Fibroblast of peridontal ligament (primary cell): ENCODE measurements around the gene PSME3IP1.

Experiments
- DNase-seq: peaks from one replicate; pipeline ENCODE4 v3.0.0-alpha.2; 2010; ENCODE audit errors: extremely low read depth

The PSME3IP1 gene

DNA sequence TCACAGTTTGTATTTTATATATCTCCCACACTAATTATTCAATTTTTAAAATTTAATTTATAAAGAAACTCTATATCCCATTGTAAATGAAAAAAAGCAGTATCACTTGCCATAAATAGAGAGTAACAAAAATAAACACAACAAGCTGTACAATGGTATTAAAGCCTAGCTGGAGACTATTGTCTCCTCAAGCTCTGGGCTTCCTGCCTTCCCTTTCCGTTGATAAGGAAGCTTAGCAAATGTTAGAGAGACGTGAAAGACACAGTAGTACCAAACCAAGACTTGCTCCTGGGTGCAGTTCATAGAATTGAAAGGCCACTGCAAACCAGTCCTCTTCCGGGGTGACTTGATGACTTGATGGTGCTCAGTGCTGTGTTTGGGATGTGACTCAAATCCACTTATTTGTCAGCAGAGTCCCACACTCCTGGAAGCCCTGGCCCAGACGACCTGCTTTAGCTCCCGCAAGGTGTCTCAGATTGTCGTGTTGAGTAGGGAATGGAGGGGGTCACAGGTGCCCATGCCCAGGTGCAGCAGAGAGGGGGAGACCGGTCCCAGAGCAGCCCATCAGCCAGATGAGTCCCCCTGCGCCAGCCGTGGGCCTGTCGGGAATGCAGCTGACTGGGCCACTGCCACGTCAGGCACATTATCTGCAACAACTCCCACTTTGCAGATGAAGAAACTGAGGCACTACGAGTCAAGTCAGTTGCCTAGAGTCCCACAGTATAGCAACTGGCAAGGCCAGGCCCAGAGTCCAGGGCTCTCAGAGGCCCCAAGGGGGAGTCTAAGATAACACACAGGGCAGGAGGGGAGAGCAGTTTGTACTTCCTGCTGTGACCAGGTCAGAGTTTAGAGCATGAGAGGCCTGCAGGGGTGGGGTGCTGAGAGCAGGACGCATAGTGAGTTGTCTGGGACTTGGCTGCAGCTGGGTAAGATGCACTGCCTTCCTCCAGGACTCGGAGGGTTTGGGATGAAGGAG, 40.5 kb downstream of the PSME3IP1 start:
- no peak for DNase-seq

DNA sequence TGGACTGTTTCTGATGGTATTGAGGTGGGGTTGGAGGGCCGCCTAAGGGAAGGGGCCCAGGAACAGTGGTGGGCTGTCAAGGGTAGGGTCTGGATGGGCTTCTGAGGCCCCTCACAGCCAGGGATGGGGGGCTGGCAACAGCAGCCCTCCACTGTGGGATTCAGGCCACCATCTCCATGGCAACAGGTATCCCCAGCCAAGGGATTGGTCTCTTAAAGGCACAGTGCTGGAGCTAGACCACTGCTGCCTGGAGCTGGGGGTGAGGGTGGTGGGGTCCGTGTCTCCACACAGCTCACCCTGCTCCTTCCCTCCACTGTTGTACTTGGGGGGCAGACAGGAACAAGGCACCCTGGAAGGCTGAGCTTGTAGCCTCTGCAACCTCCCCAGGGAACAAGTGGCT, 41.8 kb downstream of the PSME3IP1 start:
- DNase-seq = no peak

DNA sequence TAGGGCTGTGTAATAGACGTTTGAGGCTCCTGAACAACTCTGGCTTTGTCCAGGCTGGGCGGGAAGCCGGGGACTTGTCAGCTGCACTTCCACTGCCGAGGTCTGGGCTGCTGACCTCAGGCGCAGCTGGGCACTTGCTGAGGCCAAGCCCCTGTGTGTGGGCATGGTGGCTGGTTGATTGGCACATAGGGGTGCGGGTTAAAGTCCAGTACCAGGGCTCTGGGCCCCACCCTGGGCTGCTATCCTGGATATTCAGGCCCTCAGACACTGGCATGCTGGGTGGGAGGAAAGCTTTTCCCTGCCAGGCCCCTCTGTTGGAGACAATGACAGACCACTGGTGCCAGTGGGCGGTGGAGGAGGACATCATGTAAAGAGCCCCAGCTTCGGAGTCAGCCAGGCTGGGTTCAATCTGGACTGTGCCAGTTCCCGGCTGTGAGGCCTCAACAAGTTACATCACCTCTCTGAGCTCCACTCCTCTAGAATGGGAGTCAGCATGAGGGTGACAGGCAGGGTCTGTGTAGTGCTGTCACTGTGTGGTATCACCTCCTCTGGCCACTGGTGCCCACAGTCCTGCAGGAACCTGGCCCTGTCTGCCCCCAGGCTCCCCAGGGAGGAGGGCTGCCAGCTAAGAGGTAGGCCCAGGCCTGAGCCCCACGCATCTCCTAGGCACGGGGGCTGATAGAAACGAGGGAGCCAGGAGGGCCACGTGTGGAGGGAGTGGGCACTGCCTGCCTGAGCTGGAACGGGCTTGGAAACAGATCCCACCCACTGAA, 42.5 kb downstream of the PSME3IP1 start:
- no peak for DNase-seq

DNA sequence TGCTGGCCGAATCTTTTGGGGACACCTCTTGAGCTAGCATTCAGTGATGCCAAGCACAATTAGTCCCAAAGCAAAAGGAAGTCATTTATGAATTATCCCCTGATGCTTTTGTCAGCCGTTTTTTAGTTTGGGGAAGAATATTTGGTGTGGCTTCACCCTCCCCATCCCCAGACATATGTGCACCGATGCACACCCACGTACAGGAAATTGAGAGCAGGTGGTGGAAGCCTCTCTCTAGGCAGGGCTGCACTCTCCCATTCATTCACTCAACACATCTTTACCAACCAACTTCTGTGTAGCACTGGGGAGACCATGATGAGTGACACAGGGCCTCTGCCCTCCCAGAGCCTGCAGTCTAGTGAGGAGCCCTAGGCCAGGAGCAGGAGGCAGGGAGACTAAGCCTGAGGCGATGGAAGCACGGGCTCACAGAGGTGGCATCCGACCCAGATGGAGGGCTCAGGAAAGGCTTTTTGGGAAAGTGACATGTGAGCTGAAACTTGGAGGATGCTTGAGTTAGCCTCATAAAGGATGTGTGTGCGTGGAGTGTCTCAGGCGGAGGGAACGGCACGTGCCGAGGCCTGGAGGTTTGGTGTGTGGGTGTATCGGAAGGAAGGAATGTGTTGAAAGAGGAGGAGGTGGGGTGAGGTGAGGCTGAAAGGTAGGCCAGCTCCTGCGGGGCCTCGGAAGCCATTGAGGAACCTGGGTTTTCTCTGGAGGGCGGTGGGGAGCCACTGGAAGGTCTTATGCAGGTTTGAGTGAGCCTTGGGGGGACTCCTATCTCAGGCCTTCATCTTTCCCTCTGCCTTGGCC, 43.8 kb downstream of the PSME3IP1 start:
- no peak for DNase-seq

DNA sequence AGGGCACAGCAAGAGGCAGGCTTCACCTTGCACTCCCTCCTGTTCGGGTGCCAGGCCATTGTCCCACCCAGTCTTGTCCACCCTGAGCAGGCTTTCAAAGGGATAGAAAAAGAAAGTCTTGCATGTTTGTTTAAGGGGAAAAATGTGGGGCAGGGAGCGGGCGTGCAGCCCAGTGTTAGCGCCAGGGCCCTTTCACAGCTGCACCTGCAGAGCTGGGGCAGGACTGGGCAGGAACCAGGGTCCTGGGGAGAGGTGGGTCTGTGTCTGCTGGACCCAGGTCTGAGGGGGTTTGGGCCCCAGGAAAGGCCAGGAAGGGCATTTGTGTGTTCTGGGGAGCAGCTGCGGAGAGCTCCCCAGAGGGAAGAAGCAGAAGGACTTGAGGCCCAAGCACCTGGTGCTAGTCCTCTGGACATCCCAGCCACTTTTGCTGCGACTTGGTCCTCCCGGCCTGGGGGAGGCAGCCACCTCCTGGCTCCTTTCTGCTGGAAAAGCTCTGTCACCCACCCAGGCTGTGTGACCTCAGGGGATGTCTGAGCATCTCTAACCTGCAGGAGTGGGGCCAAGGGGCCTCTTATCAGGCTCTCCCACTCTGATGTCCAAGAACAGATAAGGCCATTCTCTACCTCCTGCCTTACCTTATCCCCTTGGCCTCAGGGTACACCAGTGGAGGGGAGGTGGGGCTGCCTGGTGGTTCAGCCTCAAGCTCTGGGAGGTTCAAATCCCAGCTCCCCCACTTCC, 44.7 kb downstream of the PSME3IP1 start:
- no peak for DNase-seq

DNA sequence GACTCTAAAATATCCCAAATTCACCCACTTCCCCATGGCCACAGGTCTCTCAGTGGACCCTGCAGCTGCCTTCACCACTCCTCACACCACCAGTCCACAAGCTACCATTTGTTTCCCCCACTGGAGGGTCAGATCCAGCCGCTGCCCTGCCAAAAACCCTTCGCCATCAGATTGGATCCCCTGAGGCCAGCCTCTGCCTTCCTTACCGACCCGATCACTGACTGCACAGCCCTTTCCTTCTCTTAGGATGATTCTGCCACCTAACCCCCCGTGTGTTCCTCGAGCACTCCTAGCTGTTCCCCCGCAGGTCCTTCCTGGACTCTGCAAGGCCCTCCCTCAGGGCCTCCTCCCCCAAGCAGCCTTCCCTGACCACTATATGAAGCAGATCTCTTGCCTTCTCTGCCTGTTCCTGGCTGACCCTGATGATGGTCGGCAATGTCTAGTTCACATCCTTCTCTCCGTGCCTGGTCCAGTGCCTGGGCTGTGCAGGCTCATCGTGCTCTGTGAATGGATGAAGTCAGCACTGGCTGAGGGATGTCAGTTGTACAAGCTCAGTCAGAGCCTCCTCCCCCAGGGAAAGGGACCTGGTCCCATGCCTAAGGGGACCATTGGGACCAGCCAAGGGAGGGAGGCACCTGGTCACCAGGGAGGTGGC, 47.4 kb downstream of the PSME3IP1 start:
- no peak for DNase-seq

DNA sequence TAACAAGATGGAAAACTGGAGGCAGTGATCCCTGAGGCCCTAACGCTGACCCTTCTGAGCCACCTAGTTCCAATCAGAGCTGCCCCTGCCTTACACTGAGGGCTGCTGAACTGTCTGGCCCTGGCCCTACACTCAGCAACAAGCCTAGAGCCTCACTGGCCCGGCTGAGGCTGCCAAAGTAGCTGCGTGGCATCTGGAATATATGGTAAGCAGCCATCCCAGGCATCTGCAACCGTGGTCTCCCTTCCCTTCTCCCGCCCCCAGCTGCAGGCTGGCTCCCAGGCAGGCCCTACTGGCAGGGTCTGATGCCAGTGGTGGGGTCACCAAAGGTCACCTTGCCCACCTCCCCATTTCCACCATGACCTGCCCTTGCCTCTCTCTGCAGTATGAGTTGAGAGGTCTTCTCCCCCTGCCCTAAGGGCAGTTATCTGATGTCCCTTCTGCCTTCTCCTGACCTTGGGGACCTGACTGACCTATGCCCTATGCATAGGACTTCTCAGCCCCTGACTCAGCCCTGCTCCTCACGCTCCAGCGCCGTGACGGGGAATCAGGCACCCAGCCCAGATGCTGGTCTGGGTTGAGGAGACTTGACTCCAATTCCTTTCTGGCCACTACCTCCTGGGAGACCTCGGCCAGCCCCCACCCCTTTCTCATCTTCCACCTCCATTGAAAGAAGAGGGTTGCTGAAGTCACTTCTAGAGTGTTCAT, 48.1 kb downstream of the PSME3IP1 start:
- DNase-seq = no peak

DNA sequence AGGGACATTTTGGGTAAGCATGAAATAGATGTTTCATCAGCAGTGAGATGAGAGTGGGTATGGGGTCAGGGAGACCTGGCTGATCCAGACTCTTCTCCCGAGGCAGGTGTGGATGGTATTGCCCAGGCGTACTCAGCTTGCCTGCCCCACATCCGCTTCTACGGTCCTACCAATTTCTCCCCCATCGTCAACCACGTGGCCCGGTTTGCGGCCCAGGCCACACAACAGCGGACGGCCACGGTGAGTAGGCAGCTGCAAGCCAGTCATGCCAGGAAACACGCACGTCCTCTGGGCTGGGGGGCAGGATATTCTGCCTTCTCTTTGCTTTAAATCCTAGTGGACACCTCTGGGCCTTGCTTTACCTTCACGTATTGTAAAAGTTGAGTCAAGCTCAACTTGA, 48.8 kb downstream of the PSME3IP1 start:
- DNase-seq = no peak

DNA sequence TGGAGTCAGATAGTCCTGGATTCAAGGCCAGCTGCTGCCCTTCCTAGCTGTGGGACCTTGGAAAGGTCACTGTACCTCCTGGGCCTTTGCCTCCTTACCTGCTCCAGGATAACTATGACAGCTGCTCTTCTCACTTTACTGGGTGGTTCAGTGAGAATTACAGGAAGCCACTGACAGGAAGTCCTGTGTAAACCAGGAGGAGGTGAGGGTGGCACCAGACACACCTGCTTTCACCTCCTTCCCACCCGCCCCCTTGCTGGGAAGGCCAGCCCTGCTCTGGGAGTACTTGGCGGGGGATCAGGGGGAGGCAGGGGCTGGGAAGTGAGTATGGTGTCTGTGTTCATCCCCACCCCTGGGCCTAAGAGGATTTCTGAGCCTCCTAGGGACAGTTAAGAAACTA, 50.9 kb downstream of the PSME3IP1 start:
- DNase-seq = no peak

DNA sequence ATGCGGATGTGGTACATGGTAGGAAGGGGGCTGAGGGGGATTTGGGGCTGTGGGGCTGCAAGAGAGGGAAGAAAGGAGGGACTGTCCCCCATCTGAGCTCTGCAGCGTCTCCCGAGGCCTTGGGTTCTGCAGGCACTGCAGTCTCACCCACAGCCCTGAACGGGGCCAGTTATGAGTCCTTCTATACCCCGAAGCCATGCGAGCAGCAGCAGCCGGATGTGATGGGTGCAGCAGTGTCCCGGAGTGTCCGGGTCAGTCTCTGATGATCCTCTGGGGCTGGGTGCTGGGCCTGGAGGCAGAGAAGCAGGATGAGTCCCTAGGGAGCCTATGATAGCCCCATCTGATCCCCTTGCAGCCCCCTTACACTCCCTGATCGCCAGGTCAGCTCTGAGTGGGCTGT, 52.0 kb downstream of the PSME3IP1 start:
- DNase-seq = no peak

DNA sequence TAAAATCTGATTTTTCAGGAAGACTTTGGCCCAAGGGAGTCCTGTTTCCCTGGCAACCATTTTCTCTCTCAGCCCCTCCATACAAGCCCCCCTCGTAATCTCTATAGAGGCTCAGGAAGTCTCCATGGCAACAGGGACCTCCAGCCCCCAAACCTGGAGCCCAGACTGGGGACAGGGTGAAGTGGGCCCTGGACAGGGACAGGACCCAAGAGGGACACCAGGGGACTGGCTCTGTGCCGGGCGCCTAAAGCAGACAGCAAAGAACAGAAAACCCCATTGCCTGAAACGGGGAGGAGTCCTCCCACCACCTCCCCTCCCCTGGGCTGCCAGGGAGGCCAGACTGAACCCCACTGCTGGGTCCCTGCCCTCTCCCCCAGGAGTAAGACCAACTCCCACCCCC, 52.8 kb downstream of the PSME3IP1 start:
- no peak for DNase-seq

DNA sequence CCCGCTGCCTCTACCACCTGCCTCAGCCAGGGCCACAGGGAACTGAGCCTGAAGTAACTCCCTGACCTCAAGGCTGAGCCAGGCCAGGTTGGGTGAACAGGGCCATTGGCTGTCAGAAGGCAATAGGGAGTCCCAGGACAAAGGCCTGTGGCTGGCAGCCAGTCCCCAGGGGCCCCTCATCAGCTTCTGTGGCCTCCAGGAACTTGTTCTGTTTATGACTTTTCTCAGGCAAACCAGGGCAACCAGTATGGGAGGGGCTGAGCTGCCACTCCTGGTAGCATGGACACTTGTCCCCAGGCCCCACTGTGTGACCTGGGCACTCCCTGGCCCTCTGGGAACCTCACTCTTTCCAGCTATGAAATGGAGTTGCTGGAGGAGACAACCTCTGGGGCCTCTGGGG, 53.4 kb downstream of the PSME3IP1 start:
- no peak for DNase-seq

DNA sequence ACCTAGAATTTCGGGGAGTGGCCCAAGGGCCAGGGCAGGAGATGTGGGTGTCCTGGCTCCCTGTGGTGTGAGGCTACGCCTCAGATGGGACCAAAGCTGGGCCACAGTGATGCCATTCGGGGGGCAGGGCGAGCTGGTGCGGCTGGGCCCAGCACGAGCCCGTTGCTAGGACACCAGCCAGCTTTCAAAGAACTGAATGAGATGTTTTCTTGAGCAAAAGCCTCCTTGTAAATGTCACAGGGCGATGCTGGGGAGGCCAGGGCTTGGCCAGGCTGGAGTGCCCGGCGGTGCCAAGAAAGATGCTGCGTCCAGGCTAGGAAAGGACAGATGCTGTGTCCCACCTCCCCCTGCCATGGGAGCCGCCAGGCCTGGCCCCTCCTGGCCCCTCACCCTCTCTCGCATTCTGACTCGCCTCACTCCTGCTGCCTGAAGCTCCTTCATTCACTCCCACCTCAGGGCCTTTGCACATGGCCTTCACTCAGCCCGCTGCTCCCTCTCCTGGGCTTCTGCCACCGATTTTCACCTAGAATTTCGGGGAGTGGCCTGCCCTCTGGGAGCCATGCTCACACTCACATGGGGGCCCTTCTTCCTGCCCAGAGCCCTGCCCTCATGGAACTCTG, 54.4 kb downstream of the PSME3IP1 start:
- no peak for DNase-seq

DNA sequence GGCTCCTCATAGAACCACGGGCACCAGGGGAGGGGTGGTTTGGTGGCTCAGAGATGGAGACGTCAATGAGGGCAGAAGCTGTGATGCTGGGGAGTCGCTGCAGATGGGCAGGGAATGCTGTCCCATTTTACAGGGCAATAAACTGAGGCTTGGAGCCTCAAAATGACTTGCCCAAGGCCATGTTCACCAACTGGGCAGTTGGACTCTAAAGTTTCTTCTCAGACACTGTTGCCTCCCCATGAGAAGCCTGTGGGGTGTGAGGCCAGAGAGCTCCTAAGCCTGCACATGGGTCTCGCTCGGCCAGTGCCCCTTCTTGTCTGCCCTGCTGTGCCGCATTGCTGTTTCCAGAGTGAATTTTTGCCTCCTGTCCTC, 54.9 kb downstream of the PSME3IP1 start:
- DNase-seq = no peak

DNA sequence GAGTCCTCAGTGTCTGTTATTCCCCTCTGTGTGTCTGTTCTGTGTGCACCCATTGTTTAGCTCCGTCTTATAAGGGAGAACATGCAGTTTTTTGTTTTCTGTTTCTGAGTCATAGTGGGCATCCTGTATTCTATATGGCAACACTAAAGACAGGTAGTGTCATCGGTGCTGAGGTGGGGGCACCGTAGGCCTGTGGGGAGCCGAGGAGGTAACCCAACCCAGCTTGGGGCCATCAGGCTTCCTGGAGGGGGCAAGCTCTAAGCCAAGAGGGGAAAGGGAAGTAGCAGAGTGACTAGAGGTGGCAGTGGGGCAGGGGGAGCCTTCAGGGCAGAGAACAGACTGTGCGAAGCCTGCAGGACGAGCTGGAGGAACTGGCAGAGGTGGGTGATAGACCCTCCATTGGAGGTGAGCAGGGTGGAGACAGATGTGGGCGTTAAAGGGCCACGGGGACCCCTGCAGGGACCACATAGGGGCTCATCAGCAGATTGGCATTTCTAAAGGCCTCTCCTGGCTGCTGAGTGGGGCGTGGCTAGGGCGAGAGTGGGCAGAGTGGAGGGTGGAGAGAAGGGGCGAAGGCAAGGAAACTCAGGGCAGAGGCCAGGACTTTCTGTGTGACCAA, 57.0 kb downstream of the PSME3IP1 start:
- DNase-seq = no peak

DNA sequence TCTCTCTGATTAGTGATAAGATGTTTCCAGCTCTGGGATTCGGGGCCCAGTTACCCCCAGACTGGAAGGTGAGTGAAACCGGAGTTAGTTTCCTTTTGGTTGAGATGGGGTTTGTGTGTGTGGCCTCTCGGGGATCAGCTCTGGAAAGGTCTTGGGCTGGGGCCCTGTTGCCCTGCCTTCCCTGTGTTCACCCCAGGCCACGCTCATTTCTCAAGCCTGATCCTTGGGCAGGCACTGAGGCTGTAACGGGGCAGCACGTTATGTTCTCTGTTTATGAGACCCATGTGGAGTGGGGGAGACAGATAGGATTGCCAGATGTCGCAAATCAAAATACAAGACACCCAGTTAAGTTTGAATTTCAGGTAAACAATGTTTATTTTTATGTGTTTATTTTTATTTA, 58.0 kb downstream of the PSME3IP1 start:
- DNase-seq = no peak

DNA sequence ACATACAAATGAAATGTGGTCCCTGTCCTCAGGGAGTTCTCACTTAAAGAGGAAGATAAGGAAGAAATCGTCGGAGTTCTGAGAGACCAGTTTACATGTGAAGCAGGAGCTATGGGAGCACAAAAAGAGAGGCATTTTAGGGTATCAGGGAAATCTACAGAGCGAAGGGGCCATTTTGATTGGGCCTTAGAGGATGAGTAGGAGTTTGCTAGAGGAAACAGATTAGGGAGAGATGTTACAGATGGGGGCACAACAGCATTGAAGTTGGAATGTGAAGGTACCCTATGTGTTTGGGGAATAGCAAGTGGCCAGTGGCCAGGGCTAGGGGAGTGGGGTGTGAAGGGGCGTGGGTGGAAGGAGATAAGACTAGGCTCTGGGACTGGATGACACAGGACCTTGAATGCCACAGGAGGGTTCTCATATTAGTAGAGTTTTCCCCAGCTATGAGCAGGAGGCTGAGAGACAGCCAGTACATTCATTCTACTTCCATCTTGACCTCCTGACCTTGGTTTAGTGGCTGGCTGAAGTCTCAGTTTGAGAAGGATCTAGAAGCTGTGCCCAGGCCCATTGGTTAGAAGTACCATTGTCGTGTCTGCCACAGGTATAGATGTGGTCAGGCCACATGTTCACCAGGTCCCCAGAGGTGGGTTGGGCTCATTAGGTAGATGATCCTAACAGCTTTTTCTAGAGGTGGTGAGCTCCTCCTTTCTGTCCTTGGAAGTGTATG, 58.6 kb downstream of the PSME3IP1 start:
- DNase-seq = no peak

DNA sequence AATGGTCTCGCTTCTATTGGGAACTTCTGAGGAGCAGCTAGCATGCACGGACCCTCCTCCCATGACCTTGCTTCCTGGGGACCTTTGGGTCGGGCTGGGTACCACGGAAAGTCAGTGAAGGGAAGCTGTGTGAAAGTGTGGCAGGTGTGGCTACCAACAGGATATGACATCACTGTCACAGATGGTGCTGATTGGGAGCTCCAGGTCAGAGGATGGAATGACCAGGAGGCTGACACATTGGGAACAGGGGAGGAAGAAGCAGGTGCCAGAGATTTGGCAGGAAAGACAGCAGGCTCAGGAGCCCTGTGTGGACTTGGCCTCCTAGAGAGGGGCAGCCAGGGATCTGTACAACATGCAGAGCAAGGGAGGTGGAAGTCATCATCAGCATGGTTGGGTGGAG, 59.4 kb downstream of the PSME3IP1 start:
- DNase-seq = no peak

DNA sequence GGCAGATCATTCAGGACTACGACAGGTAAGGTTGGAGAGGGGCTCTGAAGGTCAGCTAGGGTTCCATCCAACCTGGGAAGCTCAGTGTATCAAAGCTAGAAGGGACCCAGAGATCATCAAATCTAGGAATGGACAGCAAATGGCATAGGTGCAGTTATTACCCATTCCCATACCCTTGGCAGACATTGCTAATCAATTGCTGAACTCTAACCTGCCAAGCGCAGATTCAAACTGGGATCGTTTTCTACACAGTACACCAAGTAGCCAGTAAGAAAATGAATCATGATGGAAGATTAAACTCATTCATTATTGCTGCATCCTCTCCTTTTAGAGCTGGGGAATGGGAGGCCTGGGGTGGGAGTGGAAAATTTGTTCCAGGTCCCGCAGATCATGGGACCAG, 59.9 kb downstream of the PSME3IP1 start:
- DNase-seq = no peak
